ENCODE results near the gene SPECC1L. TPM values are rescaled to one million over a fixed set of nuclear protein-coding genes. Genes with fewer than 3 reads are reported as not detected.

The SPECC1L gene
- total and polyA plus RNA-seq, 2 of the 8 experiments (the other 6 are each of a cell fraction or from before 2014, with no cell fraction given): 15.7 to 61.6 TPM

DNA sequence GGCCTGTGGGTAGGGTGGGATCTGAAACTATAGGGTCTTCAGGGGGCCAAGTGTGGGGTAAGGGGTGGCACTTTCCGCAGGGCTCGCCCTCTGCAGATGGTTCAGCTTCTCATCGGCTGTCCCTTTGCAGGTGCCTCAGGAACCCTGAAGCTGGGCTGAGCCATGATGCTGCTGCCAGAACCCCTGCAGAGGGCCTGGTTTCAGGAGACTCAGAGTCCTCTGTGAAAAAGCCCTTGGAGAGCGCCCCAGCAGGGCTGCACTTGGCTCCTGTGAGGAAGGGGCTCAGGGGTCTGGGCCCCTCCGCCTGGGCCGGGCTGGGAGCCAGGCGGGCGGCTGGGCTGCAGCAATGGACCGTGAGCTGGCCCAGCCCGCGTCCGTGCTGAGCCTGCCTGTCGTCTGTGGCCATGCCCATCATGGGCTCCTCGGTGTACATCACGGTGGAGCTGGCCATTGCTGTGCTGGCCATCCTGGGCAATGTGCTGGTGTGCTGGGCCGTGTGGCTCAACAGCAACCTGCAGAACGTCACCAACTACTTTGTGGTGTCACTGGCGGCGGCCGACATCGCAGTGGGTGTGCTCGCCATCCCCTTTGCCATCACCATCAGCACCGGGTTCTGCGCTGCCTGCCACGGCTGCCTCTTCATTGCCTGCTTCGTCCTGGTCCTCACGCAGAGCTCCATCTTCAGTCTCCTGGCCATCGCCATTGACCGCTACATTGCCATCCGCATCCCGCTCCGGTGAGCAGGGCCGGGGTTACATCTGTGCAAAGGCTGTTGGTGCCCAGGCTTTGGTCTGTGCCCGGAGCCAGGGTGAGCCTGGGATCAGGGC lies 162.6 kb downstream of the SPECC1L start (continued):
- TF ChIP-seq JUND (IDR thresholded peaks at IDR 0.05; ENCODE audit: low read length) (no peak), TCF12 (IDR thresholded peaks at IDR 0.05; ENCODE audit: low read depth, low read length) (no peak)
